Activated CD4-positive, alpha-beta T cell treated with anti-CD3 and anti-CD28 coated beads for 36 hours (primary cell): ENCODE measurements around the gene KCNN1. TPM values are rescaled to one million over a fixed set of nuclear protein-coding genes. Genes with fewer than 3 reads are reported as not detected.
A peak's percentile ranks its signal among the peaks of the same experiment; 100 is the strongest.

Source experiments
- ATAC-seq: fragments of 200-7000 bp; cut with Tn5 transposase; one replicate; pipeline ENCODE4 v1.10.0; 2021; ENCODE audit warnings: mild to moderate bottlenecking, moderate library complexity
- CTCF ChIA-PET: fragments of 350-600 bp; sonication (Branson Sonifier 250); formaldehyde crosslinking; loops from one replicate; lab custom pipeline; 2021; ENCODE audit warnings: antibody characterized with exemption; lab: Charles Lee
- POLR2A ChIA-PET: fragments of 350-600 bp; sonication (Branson Sonifier 250); formaldehyde crosslinking; loops from one replicate; lab custom pipeline; 2021; ENCODE audit warnings: antibody characterized with exemption, inconsistent platforms; lab: Charles Lee
- DNase-seq: peaks from one replicate; pipeline ENCODE4 v3.0.0-alpha.2; 2020
- H3K27ac Mint-ChIP-seq: one replicate; pipeline ENCODE4 v1.8.0; 2021; ENCODE audit warnings: mixed read lengths
- H3K27me3 Mint-ChIP-seq: one replicate; pipeline ENCODE4 v1.8.0; 2021; ENCODE audit warnings: mixed read lengths
- H3K36me3 Mint-ChIP-seq: one replicate; pipeline ENCODE4 v1.8.0; 2021; ENCODE audit warnings: low read depth, mixed read lengths
- H3K4me1 Mint-ChIP-seq: one replicate; pipeline ENCODE4 v1.8.0; 2021; ENCODE audit warnings: mixed read lengths
- H3K4me3 Mint-ChIP-seq: one replicate; pipeline ENCODE4 v1.8.0; 2021; ENCODE audit warnings: mild to moderate bottlenecking, moderate library complexity, mixed read lengths
- H3K9me3 Mint-ChIP-seq: one replicate; pipeline ENCODE4 v1.8.0; 2021; ENCODE audit warnings: low read depth, mixed read lengths
- intact Hi-C, 2 experiments: fragments of 100-400 bp; cut with DNase I in 1 of 2; cut with micrococcal nuclease in 1 of 2; formaldehyde crosslinking; loops; one replicate each; pipeline versions ENCODE4 v1.14.2 to v1.15.1; 2022 to 2024; cut with DNase I, micrococcal nuclease
- total RNA-seq, 2 experiments: library from RNA; stranded (reverse); gene quantifications; one replicate each; pipeline ENCODE4 v1.2.3, GENCODE V29; 2021

KCNN1 gene
- total RNA-seq, 2 experiments from 2014 or later, result 0.05 TPM; not detected in 1

DNA sequence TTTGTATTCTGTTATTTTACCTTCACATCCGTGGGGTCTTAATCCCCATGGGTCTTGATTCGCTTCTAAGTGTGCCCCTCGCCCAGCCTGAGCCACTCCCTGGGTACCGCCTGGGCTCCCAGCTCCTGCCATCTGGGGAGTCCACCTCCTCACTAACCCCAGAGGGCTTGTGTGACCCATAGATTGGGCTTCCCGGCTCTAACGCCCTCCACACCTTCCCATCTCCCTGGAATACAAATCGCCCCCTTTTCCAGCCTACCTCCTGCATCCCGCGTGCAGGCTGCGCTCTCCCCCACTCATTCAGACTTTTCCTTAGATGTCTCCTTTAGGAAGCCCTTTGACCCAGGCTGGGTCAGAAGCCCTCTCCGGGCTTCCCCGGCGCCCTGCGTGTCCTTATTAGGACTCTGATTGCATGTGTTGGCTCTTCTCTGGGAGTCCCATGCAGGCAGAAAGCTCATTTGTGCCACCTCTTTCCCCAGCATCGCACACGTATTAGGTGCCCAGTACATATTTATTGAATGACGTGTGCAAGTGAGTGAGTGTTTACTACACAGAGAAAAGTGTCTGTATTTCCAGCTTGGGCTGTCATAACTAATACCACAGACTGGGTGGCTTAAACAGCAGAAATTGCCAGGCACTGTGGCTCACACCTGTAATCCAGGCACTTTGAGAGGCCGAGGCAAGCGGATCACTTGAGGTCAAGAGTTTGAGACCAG is 33.3 kb upstream of the KCNN1 start:
- no peak for ATAC-seq
- H3K9me3 Mint-ChIP-seq, result no peaks in the 10 kb centered on the region

DNA sequence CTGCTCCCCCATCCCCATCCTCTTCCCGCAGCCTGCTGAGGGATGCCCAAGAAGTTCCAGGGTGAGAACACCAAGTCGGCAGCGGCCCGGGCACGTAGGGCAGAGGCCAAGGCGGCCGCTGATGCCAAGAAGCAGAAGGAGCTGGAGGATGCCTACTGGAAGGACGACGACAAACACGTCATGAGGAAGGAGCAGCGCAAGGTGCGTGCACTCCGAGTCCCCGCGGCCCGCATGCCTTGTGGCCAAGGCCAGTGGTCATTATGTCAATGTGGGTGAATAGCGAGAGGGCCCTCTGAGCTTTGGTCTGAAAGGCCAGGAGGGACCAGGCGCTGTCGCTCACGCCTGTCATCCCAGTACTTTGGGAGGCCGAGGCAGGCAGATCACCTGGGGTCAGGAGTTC is 30.5 kb upstream of the KCNN1 start:
- intact Hi-C loops, result no loop called here
- POLR2A ChIA-PET, result interaction anchor here (0.7 kb wide), 1 partner anchor 59 kb away, joined by 4 read pairs; no protein-coding TSS in a partner anchor

More for the DNA sequence above, 33.3 kb upstream of the KCNN1 start:
- Mint-ChIP-seq H3K27me3 (no peaks in the 10 kb centered on the region), H3K4me1 (peaks cover 18% of the 10 kb centered on the region), H3K36me3 (peaks cover 12% of the 10 kb centered on the region), H3K27ac (peak overlapping the region; percentile 92), H3K4me3 (peak overlapping the region; percentile 88)
- POLR2A ChIA-PET, result interaction anchor here (0.6 to 1.5 kb wide), 9 partner anchors 62 to 348 kb away, joined by 3 to 38 read pairs (median 4); partner anchors contain the start of genes JUND, RPL18A and SLC5A5
- CTCF ChIA-PET, result interaction anchor here (0.5 to 5.1 kb wide), 30 partner anchors 11 to 359 kb away, joined by 3 to 102 read pairs (median 5); partner anchors contain the start of genes ARRDC2, JAK3, RPL18A and SLC5A5
- no peak for DNase-seq
- intact Hi-C loops, result loop anchor here (1.0 to 5.0 kb wide), 3 partner anchors 14 to 136 kb away; partner anchors contain the start of genes B3GNT3 (in 1 of the 2) and SLC5A5 (in 1 of the 2)

DNA sequence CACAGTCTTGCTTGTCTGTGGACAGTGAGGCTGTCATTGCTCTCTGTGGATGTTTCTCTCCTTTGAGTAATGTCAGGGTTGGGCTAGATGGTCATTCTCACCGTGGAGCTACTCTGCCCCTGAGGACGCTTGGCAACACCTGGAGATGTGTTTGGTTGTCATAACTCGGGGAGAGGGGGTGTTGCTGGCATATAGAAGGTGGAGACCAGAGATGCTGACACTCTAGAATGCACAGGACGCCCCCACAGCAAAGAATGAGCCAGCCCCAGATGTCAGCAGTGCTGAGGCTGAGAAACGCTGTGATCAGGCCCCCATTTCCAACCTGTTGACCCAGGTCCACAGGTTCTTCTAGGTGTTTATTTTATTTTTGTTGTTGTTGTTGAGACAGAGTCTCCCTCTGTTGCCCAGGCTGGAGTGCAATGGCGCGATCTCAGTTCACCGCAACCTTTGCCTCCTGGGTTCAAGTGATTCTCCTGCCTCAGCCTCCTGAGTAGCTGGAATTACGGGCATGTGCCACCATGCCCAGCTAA is 29.5 kb upstream of the KCNN1 start:
- no peaks in the 10 kb centered on the region for H3K27me3 Mint-ChIP-seq
- intact Hi-C loops, result no loop called here
- H3K4me3 Mint-ChIP-seq, result no peak overlapping the region
- ATAC-seq (no peak), DNase-seq (no peak)
- ChIA-PET CTCF (interaction anchor here (0.5 to 5.0 kb wide), 18 partner anchors 8 to 552 kb away, joined by 3 to 102 read pairs (median 4); partner anchors contain the start of gene RPL18A), POLR2A (interaction anchor here (0.6 to 1.2 kb wide), 2 partner anchors 78 to 191 kb away, joined by 3 to 4 read pairs; partner anchors contain the start of gene RPL18A)
- no peak overlapping the region for H3K27ac Mint-ChIP-seq
- no peaks in the 10 kb centered on the region for H3K9me3 Mint-ChIP-seq
- peaks cover 23% of the 10 kb centered on the region for H3K36me3 Mint-ChIP-seq
- H3K4me1 Mint-ChIP-seq, result peaks cover 6% of the 10 kb centered on the region

More for the DNA sequence above, 30.5 kb upstream of the KCNN1 start:
- peaks cover 20% of the 10 kb centered on the region for H3K36me3 Mint-ChIP-seq
- no peak for DNase-seq
- CTCF ChIA-PET, result interaction anchor here (5.0 kb wide), 1 partner anchor 60 kb away, joined by 102 read pairs; no protein-coding TSS in a partner anchor
- no peaks in the 10 kb centered on the region for H3K9me3 Mint-ChIP-seq
- no peaks in the 10 kb centered on the region for H3K27me3 Mint-ChIP-seq
- H3K4me1 Mint-ChIP-seq, result peaks cover 13% of the 10 kb centered on the region
- H3K27ac Mint-ChIP-seq, result no peak overlapping the region
- no peak for ATAC-seq
- no peak overlapping the region for H3K4me3 Mint-ChIP-seq

GRCh38 chr19:17938092-17938845 is 28.6 kb upstream of the KCNN1 start:
- POLR2A ChIA-PET, result interaction anchor here (1.0 to 1.2 kb wide), 2 partner anchors 58 to 79 kb away, joined by 3 to 12 read pairs; partner anchors contain the start of gene RPL18A
- Mint-ChIP-seq H3K9me3 (no peaks in the 10 kb centered on the region), H3K4me1 (peaks cover 6% of the 10 kb centered on the region), H3K36me3 (peaks cover 23% of the 10 kb centered on the region), H3K27me3 (no peaks in the 10 kb centered on the region), H3K4me3 (no peak overlapping the region), H3K27ac (no peak overlapping the region)
- DNase-seq (peak; percentile 92), ATAC-seq (peak; percentile 98)
- CTCF ChIA-PET, result interaction anchor here (0.5 to 5.0 kb wide), 30 partner anchors 8 to 558 kb away, joined by 3 to 102 read pairs (median 4); partner anchors contain the start of genes ARRDC2, MPV17L2 and RPL18A
- intact Hi-C loops, result loop anchor here (1.0 to 2.0 kb wide), 3 partner anchors 58 to 121 kb away; no protein-coding TSS in a partner anchor

GRCh38 chr19:17942181-17942580 is 24.7 kb upstream of the KCNN1 start:
- no peaks in the 10 kb centered on the region for H3K27me3 Mint-ChIP-seq
- H3K9me3 Mint-ChIP-seq, result no peaks in the 10 kb centered on the region
- ChIA-PET POLR2A (no interaction called here), CTCF (interaction anchor here (6.5 kb wide), 1 partner anchor 55 kb away, joined by 76 read pairs; no protein-coding TSS in a partner anchor)
- H3K4me3 Mint-ChIP-seq, result no peak overlapping the region
- ATAC-seq (no peak), DNase-seq (no peak)
- peaks cover 13% of the 10 kb centered on the region for H3K4me1 Mint-ChIP-seq
- no peak overlapping the region for H3K27ac Mint-ChIP-seq
- intact Hi-C loops, result no loop called here
- peaks cover 18% of the 10 kb centered on the region for H3K36me3 Mint-ChIP-seq

DNA sequence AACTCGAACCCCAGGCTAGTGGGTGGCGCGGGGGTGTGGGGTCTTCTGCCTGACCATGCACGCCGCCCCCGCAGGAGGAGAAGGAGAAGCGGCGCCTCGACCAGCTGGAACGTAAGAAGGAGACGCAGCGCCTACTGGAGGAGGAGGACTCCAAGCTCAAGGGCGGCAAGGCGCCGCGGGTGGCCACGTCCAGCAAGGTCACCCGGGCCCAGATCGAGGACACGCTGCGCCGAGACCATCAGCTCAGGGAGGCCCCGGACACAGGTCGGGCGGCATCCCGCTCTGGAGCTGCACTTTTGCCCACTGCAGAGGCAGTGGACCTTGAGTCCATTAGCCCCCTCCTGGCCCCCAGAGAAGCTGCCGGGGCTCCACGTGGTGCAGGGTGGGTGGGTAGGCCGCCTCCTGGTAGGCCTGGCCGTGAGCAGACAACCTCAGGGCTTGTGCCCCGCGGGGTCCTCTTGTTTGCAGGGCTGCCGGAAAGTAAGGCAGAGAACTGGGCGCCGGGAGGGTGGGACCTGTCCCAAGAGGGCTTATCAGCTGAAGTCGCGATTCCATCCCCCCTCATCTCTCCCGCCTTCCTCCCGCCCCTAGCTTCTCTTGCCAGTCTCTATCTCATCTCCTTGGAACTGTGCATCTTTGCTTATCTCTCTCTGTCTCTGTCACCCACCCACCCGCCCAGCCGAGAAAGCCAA is 24.2 kb upstream of the KCNN1 start:
- Mint-ChIP-seq H3K27me3 (no peaks in the 10 kb centered on the region), H3K4me1 (peaks cover 17% of the 10 kb centered on the region), H3K4me3 (no peak overlapping the region), H3K27ac (no peak overlapping the region), H3K9me3 (no peaks in the 10 kb centered on the region), H3K36me3 (peaks cover 16% of the 10 kb centered on the region)
- no peak for ATAC-seq
- intact Hi-C loops, result no loop called here
- ChIA-PET POLR2A (no interaction called here), CTCF (interaction anchor here (0.6 to 6.5 kb wide), 3 partner anchors 12 to 54 kb away, joined by 3 to 76 read pairs (median 3); no protein-coding TSS in a partner anchor)
- DNase-seq, result no peak

DNA sequence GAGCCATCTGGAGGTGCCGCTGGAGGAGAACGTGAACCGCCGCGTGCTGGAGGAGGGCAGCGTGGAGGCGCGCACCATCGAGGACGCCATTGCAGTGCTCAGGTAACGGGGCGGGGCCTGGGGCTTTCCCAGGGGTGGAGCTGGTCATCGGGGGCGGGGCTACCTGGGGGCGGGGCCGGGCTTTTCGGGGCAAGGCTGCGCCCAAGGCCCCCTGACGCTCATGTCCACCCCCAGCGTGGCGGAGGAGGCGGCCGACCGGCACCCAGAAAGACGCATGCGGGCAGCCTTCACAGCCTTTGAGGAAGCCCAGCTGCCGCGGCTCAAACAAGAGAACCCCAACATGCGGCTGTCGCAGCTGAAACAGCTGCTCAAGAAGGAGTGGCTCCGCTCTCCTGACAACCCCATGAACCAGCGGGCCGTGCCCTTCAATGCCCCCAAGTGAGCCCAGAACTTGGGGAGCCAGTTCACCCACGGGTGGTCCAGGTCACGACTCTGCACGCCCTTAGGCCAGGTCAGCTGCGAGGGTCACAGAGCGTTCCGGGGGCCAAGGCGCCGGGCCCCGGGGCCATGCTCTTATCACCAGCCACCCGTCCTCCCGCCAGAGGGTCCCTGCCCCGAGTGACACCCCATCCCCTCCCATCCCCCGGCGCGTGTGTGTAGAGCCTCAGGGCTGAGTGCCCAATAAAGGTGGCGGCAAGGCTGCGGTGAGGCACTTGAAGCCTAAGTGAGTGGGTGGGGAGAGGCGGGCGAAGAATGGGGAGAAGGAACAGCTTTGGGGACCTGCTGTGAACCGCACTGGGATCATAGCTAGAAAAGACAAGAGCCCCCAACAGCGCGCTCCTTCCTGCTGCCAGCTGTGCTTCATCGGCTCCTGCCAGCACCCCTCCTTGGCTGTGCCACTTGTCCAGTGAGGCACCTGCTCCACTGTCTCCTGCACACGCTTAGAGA is 23.4 kb upstream of the KCNN1 start:
- peaks cover 17% of the 10 kb centered on the region for H3K4me1 Mint-ChIP-seq
- intact Hi-C loops, result no loop called here
- CTCF ChIA-PET, result interaction anchor here (1.1 to 6.5 kb wide), 2 partner anchors 13 to 53 kb away, joined by 3 to 76 read pairs; no protein-coding TSS in a partner anchor

DNA sequence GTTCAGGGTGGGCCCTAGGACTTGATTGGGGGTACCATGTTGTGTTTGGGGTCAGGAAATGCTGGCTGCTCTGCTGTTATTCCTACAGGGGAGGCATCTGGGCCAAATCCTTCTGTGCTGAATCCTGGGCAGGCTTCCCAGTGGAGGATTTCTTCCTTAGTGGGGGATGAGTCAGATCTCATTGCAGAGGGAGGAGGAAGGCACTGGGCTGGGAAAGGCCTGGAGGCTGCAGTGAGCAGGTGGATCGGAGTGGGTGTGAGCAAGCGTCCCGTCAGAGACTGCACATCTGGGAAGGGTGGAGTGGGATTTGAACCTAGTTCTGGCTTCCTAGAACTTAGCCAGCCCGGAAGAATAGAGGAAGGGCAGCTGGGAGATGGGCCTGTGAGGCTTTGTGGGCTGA is 22.6 kb upstream of the KCNN1 start:
- Mint-ChIP-seq H3K27ac (no peak overlapping the region), H3K9me3 (no peaks in the 10 kb centered on the region), H3K36me3 (peaks cover 14% of the 10 kb centered on the region), H3K4me3 (no peak overlapping the region), H3K4me1 (peaks cover 23% of the 10 kb centered on the region), H3K27me3 (peaks cover 6% of the 10 kb centered on the region)
- DNase-seq (no peak), ATAC-seq (no peak)
- CTCF ChIA-PET, result interaction anchor here (6.5 kb wide), 1 partner anchor 53 kb away, joined by 76 read pairs; no protein-coding TSS in a partner anchor
- POLR2A ChIA-PET, result no interaction called here
- intact Hi-C loops, result no loop called here

More for the DNA sequence above, 23.4 kb upstream of the KCNN1 start:
- Mint-ChIP-seq H3K27me3 (no peaks in the 10 kb centered on the region), H3K36me3 (peaks cover 15% of the 10 kb centered on the region), H3K9me3 (no peaks in the 10 kb centered on the region), H3K27ac (no peak overlapping the region), H3K4me3 (no peak overlapping the region)
- POLR2A ChIA-PET, result no interaction called here
- ATAC-seq (no peak), DNase-seq (no peak)

DNA sequence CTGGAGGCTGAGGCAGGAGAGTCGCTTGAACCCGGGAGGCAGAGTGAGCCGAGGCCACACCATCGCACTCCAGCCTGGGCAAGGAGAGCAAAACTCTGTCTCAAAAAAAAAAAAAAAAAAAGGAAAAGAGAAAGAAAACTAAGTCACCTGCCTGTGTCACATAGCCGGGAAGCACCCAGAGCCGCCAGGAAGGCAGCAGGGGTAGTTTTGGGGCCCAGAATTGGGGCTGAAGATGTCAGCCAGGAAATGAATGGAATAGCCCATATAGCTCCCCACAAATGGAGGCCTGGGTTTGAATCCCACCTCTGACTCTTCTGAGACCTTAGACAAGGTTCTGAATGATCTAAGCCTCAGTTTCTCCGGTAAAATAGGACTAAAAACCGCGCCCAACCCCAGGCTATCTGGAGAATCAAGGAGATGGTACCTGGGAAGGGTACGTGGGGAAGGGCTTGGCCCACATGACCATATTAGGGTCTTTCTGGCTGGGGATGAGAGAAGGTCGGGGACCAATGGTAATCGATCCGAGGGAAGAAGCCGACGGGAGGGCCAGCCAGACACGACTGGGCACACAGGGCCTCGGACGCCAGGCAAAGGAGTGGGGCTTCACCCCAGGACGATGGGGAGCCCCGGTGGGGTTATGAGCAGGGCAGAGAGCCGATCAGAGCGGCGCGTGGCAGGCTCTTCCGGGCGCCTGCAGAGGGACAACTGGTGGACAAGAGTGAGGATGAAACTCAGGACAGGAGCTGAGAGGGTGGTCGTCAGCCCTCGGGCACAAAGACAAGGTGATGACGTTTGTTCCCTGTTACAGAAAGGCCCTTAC is 19.7 kb upstream of the KCNN1 start:
- DNase-seq (peak; percentile 53), ATAC-seq (peak; percentile 43)
- peaks cover 4% of the 10 kb centered on the region for H3K36me3 Mint-ChIP-seq
- peaks cover 28% of the 10 kb centered on the region for H3K27me3 Mint-ChIP-seq
- peaks cover 47% of the 10 kb centered on the region for H3K4me1 Mint-ChIP-seq
- ChIA-PET POLR2A (no interaction called here), CTCF (interaction anchor here (0.8 to 6.5 kb wide), 6 partner anchors 9 to 204 kb away, joined by 4 to 76 read pairs (median 6); partner anchors contain the start of gene CCDC124)
- H3K27ac Mint-ChIP-seq, result peak overlapping the region; percentile 93
- intact Hi-C loops, result loop anchor here (1.0 to 5.0 kb wide), 13 partner anchors 14 to 1085 kb away; partner anchors contain the start of genes SLC5A5 (in 2 of the 2), ARMC6 (in 1 of the 2), CCDC124 (in 1 of the 2) and IFI30 (in 1 of the 2)
- no peaks in the 10 kb centered on the region for H3K9me3 Mint-ChIP-seq
- H3K4me3 Mint-ChIP-seq, result peak overlapping the region; percentile 70
